Ishikawa (cell line): ENCODE measurements around the gene RGS14.

Experiments
- EP300 ChIP-seq: IDR thresholded peaks from 2 replicates; pipeline ENCODE4 v1.6.1; 2012; ENCODE audit warnings: borderline replicate concordance
- TCF12 ChIP-seq: IDR thresholded peaks from 2 replicates; pipeline ENCODE4 v1.6.1; 2012; ENCODE audit warnings: low read depth
- TF ChIP-seq, protein P1 (sequence below): IDR thresholded peaks from 2 replicates; pipeline ENCODE4 v1.6.1; 2012

DNA sequence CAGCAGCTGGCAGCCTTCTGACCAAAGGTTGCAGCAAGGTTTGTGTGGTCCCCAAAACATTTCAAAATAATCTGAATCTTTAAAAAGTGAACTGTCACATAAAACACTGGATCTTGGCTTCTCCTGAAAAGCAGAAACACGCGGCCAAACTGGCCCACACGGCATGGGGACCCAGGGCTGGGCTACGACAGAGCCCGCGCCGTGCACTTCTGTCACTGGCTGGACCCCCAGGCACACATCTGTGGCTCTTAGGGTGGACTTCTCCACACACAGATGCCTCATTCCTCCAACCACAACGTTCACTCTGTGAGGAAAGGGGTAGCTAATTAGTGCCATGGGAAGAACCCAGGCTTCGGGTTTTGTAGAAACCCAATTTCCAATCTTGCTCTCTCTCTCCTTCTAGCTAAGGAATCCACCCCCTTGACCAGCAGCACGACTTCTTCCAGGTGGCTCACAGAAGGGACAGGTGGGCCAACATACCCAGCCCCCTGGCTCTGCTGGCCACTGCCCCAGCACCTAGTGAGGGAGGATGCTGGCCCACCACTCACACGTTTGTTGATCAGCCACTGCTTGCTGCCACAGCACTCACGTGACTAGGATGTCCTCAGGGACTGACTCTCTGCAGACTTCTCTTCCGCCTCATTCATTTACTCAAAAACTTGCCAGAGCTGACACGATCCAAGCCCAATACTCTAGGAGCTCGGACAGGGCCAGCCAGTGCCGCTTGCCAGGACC is 24.1 kb upstream of the RGS14 start:
- TF ChIP-seq, protein P1, sequence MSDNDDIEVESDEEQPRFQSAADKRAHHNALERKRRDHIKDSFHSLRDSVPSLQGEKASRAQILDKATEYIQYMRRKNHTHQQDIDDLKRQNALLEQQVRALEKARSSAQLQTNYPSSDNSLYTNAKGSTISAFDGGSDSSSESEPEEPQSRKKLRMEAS: no peak
- no peak for TF ChIP-seq TCF12
- no peak for TF ChIP-seq EP300
